Gastroesophageal sphincter (tissue), 4 donors: ENCODE measurements around the gene TMEM164. TPM values are rescaled to one million over a fixed set of nuclear protein-coding genes. Genes with fewer than 3 reads are reported as not detected.

Experiments used
- ATAC-seq: fragments of 150-250 bp; one replicate; pipeline ENCODE4 v1.9.1; 2016; ENCODE audit warnings: mild to moderate bottlenecking, moderate library complexity
- H3K27ac ChIP-seq, 4 donors: fragments of 200-600 bp; sonication (generic) in 3 of 4; 1 replicate in 3 of 4; 2 replicates in 1 of 4; pipeline ENCODE4 v1.5.1; 2016 to 2019
- H3K27me3 ChIP-seq: fragments of 200-600 bp; sonication (generic); one replicate; pipeline ENCODE4 v1.5.1; 2019
- H3K36me3 ChIP-seq, 2 donors: fragments of 200-600 bp; sonication (generic); one replicate each; pipeline ENCODE4 v1.5.1; 2019; ENCODE audit warnings: control low read depth in 1 of 2
- H3K4me1 ChIP-seq, 3 donors: fragments of 200-600 bp; sonication (generic); 1 replicate in 2 of 3; 2 replicates in 1 of 3; pipeline ENCODE4 v1.5.1; 2016 to 2019; ENCODE audit warnings: control low read depth in 2 of 3
- H3K4me3 ChIP-seq, 2 donors: fragments of 200-600 bp; sonication (generic); one replicate each; pipeline ENCODE4 v1.5.1; 2019; ENCODE audit warnings: mild to moderate bottlenecking in 1 of 2, moderate library complexity in 1 of 2
- H3K9me3 ChIP-seq, 3 donors: fragments of 200-600 bp; sonication (generic); one replicate each; pipeline ENCODE4 v1.5.1; 2017 to 2019; ENCODE audit warnings: control low read depth in 2 of 3
- CTCF ChIP-seq, 4 experiments: fragments of 200-600 bp in 2 of 4; fragments of 450-650 bp in 2 of 4; sonication (generic) in 1 of 4; IDR thresholded peaks; one replicate each; pipeline ENCODE4 v1.5.1; 2017 to 2019; ENCODE audit warnings: antibody characterized with exemption in 4 of 4, mild to moderate bottlenecking in 2 of 4, moderate library complexity in 2 of 4
- EP300 ChIP-seq: sonication (generic); formaldehyde crosslinking; IDR thresholded peaks from one replicate; pipeline ENCODE4 v1.6.1; 2017; ENCODE audit warnings: antibody characterized with exemption, mild to moderate bottlenecking
- POLR2A ChIP-seq, 2 donors: fragments of 450-650 bp; IDR thresholded peaks; one replicate each; pipeline ENCODE4 v1.6.1; 2017; ENCODE audit warnings: antibody characterized with exemption in 2 of 2, mild to moderate bottlenecking in 2 of 2, moderate library complexity in 1 of 2
- POLR2AphosphoS5 ChIP-seq: sonication (generic); formaldehyde crosslinking; IDR thresholded peaks from one replicate; pipeline ENCODE4 v1.6.1; 2017; ENCODE audit warnings: antibody characterized with exemption
- WGBS, 2 donors: methylation state at CpG; one replicate each; pipeline ENCODE4 v1.1.5; 2018; ENCODE audit warnings: low coverage in 1 of 2; 5-methylcytosine and 5-hydroxymethylcytosine counted together
- total RNA-seq, 4 donors: library from RNA; depleted of rRNA; stranded (reverse); fragments of >200 nt; gene quantifications; one replicate each; pipeline ENCODE4 v1.1.0, GENCODE V29; 2016

The TMEM164 gene
- total RNA-seq, 4 donors from 2014 or later: 7.8 to 12.9 (median 11.7) TPM

DNA sequence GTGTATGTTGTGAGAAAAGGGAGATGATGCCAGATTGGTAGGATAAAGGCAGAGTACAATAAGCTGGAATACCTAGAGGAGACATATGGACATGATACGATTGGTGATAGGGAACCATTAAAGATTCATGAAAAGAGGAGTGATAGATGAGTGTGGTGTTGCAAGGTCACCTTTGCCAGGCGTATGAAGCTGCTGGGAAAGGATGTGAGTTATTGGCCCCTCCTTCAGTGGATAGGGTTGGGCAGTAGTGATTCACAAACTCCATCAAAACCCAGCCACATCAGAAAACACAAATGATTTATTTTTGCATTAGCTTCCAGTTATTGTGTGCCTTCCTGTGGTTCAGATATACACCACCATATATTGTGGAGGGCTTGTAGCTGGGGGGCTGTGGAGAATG, 34.3 kb downstream of the TMEM164 start:
- peaks cover 0 to 8% (median 0%) of the 10 kb centered on the region in 3 donors for H3K4me1 ChIP-seq
- H3K4me3 ChIP-seq: no peak overlapping the region
- H3K36me3 ChIP-seq: no peaks in the 10 kb centered on the region
- no peak overlapping the region for H3K27ac ChIP-seq
- TF ChIP-seq EP300: no peak
- ATAC-seq: no peak
- 67% methylated on average over 2 of the region's 2 CpGs; no CpG with 5 or more reads in 1 of the 2 donors for WGBS, 2 donors
- no peaks in the 10 kb centered on the region for H3K9me3 ChIP-seq
- H3K27me3 ChIP-seq: no peaks in the 10 kb centered on the region

DNA sequence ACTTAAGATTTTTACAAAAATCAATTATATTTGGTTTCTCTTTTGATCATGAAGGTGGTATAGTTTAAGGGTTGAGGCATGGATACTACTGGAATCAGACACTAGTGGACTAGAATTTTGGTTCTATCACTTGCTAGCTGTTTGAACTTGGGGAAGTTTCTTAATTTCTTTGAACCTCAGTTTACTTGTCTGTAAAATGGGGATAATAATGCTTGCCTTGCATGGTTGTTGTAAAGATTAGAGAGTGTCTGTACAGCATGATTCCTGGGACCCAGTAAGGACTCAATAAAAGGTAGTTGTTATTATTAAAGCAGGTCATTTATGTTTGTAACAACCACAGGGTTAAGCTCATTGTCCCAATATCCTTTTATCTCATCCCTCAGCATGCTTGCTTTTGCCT, 36.0 kb downstream of the TMEM164 start:
- no peak overlapping the region for H3K27ac ChIP-seq
- H3K36me3 ChIP-seq: no peaks in the 10 kb centered on the region
- H3K9me3 ChIP-seq: no peaks in the 10 kb centered on the region
- no peaks in the 10 kb centered on the region for H3K4me1 ChIP-seq
- no peaks in the 10 kb centered on the region for H3K27me3 ChIP-seq
- ATAC-seq: no peak
- TF ChIP-seq EP300 (no peak), POLR2A (IDR thresholded peaks at IDR 0.05) (no peak), CTCF (IDR thresholded peaks at IDR 0.05) (no peak), POLR2AphosphoS5 (no peak)
- H3K4me3 ChIP-seq: no peak overlapping the region

GRCh38 chrX:110041980-110042379, 39.1 kb downstream of the TMEM164 start:
- Histone ChIP-seq H3K9me3 (no peaks in the 10 kb centered on the region), H3K27ac (no peak overlapping the region), H3K36me3 (no peaks in the 10 kb centered on the region), H3K4me1 (no peaks in the 10 kb centered on the region), H3K27me3 (no peaks in the 10 kb centered on the region), H3K4me3 (no peak overlapping the region)
- 89% methylated on average over 2 of the region's 2 CpGs for WGBS, 2 donors
- TF ChIP-seq POLR2AphosphoS5 (no peak), EP300 (no peak), CTCF (IDR thresholded peaks at IDR 0.05) (no peak), POLR2A (IDR thresholded peaks at IDR 0.05) (no peak)
- ATAC-seq: no peak

- no peak for ATAC-seq
- H3K27ac ChIP-seq: no peak overlapping the region
Measured at GRCh38 chrX:110042496-110042895, 39.6 kb downstream of the TMEM164 start.

GRCh38 chrX:110043506-110043905, 40.6 kb downstream of the TMEM164 start:
- Histone ChIP-seq H3K4me3 (no peak overlapping the region), H3K27ac (no peak overlapping the region), H3K4me1 (no peaks in the 10 kb centered on the region), H3K27me3 (no peaks in the 10 kb centered on the region), H3K9me3 (no peaks in the 10 kb centered on the region), H3K36me3 (no peaks in the 10 kb centered on the region)
- ATAC-seq: no peak
- no peak for TF ChIP-seq EP300
- TF ChIP-seq CTCF (IDR thresholded peaks at IDR 0.05): no peak
- TF ChIP-seq POLR2A (IDR thresholded peaks at IDR 0.05): no peak
- no peak for TF ChIP-seq POLR2AphosphoS5
- WGBS, 2 donors: 6 to 26% methylated on average over 2 of the region's 2 CpGs

More at GRCh38 chrX:110042496-110042895, 39.6 kb downstream of the TMEM164 start:
- Histone ChIP-seq H3K27me3 (no peaks in the 10 kb centered on the region), H3K4me3 (no peak overlapping the region), H3K4me1 (no peaks in the 10 kb centered on the region), H3K36me3 (no peaks in the 10 kb centered on the region), H3K9me3 (no peaks in the 10 kb centered on the region)
- TF ChIP-seq EP300 (no peak), POLR2A (IDR thresholded peaks at IDR 0.05) (no peak)

DNA sequence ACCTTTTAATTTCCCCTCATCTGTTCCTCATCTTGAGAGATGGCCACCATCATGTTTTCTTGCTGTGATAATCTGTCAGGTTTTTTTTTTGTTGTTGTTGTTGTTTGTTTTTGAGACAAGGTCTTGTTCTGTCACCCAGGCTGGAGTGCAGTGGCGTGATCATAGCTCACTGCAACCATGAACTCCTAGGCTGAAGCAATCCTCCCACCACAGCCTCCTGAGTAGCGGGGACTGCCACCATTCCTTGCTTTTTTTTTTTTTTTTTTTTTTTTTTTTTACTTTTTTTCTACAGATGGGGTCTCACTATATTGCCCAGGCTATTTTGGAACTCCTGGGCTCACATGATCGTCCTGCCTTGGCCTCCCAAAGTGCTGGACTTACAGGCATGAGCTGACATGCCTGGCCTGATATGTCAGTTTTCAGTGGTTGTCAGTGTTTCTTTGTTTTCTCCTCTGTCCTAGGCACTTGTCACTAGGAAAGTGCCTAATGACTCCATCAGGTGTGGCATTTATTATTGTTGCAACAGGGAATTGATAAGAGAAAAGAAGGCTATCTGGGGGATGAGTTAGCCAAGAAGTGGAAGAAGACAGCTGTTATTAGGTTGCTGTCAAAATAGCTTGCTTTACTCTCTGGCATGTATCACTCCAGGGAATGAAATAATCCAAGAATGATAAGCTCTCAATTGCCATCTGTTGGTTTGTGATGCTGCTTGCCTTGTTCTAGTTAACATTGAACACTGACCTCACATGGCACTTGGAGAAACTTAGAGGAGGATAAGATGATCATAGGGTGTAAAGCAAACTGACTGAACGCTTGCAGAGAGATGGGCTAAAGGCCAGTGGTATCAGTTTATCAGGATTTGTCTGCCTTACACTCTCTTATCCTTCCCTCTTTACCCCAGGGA, 41.7 kb downstream of the TMEM164 start:
- ATAC-seq: no peak
- Histone ChIP-seq H3K9me3 (no peaks in the 10 kb centered on the region), H3K27ac (no peak overlapping the region), H3K36me3 (no peaks in the 10 kb centered on the region), H3K4me1 (no peaks in the 10 kb centered on the region), H3K27me3 (no peaks in the 10 kb centered on the region), H3K4me3 (no peak overlapping the region)
- TF ChIP-seq POLR2A (IDR thresholded peaks at IDR 0.05) (no peak), POLR2AphosphoS5 (no peak), CTCF (IDR thresholded peaks at IDR 0.05) (no peak), EP300 (no peak)
- 68 to 100% methylated on average over 2 to 3 of the region's 4 CpGs for WGBS, 2 donors
